ENCODE results near the gene TMEM205. TPM values are rescaled to one million over a fixed set of nuclear protein-coding genes. Genes with fewer than 3 reads are reported as not detected.

Gene TMEM205
- total and polyA plus RNA-seq, 4 donors = 101 to 166 (median 127) TPM

DNA sequence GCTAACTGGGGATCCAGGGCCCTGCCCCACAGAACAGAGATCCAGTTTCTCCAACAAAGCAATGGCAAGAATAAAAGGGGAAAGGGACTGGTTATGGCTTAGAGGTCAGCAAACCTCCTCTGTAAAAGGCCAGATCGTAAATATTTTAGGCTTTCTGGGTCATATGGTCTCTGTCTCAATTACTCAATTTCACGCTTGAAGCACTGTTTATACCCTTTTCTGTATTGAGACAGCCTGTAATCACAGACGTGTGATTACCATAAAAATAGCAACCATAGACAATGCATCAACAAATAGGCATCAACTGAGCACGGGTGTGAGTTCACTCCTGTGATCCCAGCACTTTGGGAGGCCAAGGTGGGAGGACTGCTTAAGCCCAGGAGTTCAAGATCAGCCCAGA lies 15.9 kb downstream of the TMEM205 start:
- Histone ChIP-seq H3K9me3 (ENCODE audit: control insufficient read depth in 4 of 4, insufficient read depth in 3 of 4, low read length in 3 of 4) (no peaks in the 10 kb centered on the region), H3K27me3 (ENCODE audit: control insufficient read depth in 3 of 3, insufficient read depth in 3 of 3, low read length in 2 of 3) (no peaks in the 10 kb centered on the region), H3K4me3 (no peak overlapping the region), H3K36me3 (ENCODE audit: control insufficient read depth in 4 of 4, insufficient read depth in 4 of 4, low read length in 4 of 4) (peaks cover 7 to 32% (median 18%) of the 10 kb centered on the region in 4 donors), H3K27ac (ENCODE audit: low read depth in 1 of 2, low read length in 1 of 2) (no peak overlapping the region), H3K4me1 (ENCODE audit: control insufficient read depth in 5 of 5, insufficient read depth in 5 of 5, low read length in 5 of 5) (no peaks in the 10 kb centered on the region), H3K9ac (ENCODE audit: insufficient read depth in 1 of 2, low read length in 2 of 2) (no peak overlapping the region)
- DNase-seq (no peak), ATAC-seq (ENCODE audit: insufficient read depth, low FRiP score) (no peak)
- WGBS, 2 donors = 73 to 80% methylated on average over 4 of the region's 4 CpGs
- TF ChIP-seq, protein P1, sequence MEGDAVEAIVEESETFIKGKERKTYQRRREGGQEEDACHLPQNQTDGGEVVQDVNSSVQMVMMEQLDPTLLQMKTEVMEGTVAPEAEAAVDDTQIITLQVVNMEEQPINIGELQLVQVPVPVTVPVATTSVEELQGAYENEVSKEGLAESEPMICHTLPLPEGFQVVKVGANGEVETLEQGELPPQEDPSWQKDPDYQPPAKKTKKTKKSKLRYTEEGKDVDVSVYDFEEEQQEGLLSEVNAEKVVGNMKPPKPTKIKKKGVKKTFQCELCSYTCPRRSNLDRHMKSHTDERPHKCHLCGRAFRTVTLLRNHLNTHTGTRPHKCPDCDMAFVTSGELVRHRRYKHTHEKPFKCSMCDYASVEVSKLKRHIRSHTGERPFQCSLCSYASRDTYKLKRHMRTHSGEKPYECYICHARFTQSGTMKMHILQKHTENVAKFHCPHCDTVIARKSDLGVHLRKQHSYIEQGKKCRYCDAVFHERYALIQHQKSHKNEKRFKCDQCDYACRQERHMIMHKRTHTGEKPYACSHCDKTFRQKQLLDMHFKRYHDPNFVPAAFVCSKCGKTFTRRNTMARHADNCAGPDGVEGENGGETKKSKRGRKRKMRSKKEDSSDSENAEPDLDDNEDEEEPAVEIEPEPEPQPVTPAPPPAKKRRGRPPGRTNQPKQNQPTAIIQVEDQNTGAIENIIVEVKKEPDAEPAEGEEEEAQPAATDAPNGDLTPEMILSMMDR (IDR thresholded peaks at IDR 0.05; ENCODE audit: control extremely low read depth, extremely low read depth) = no peak

DNA sequence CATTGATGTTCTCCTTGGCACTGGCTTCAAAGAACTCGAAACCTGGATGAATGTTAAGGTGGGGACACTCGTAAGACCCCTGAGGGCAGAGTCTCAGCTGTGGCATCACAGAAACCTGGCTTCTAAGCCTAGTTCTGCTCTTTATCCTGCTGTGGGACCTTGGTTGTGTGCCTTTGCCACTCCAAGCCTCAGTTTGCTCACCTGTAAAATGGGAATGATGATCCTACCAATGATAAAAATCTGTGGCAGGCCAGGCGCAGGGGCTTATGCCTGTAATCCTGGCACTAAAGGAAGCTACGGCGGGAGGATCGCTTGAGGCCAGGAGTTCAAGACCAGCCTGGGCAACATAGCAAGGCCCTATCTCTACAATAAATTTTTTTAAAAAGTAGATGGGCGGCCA lies 20.5 kb downstream of the TMEM205 start:
- WGBS, 2 donors = 91 to 98% methylated on average over 7 of the region's 7 CpGs
- H3K27me3 ChIP-seq (ENCODE audit: control insufficient read depth in 3 of 3, insufficient read depth in 3 of 3, low read length in 2 of 3) = no peaks in the 10 kb centered on the region
- H3K9me3 ChIP-seq (ENCODE audit: control insufficient read depth in 4 of 4, insufficient read depth in 3 of 4, low read length in 3 of 4) = no peaks in the 10 kb centered on the region
- peaks cover 0 to 13% (median 6%) of the 10 kb centered on the region in 4 donors for H3K36me3 ChIP-seq (ENCODE audit: control insufficient read depth in 4 of 4, insufficient read depth in 4 of 4, low read length in 4 of 4)
- no peak for DNase-seq
- H3K27ac ChIP-seq (ENCODE audit: low read depth in 1 of 2, low read length in 1 of 2) = no peak overlapping the region
- TF ChIP-seq, protein P1 (IDR thresholded peaks at IDR 0.05; ENCODE audit: control extremely low read depth, extremely low read depth) = no peak
- peaks cover 0 to 37% (median 20%) of the 10 kb centered on the region in 5 donors for H3K4me1 ChIP-seq (ENCODE audit: control insufficient read depth in 5 of 5, insufficient read depth in 5 of 5, low read length in 5 of 5)
- H3K9ac ChIP-seq (ENCODE audit: insufficient read depth in 1 of 2, low read length in 2 of 2) = no peak overlapping the region
- no peak overlapping the region for H3K4me3 ChIP-seq
- ATAC-seq (ENCODE audit: insufficient read depth, low FRiP score) = no peak

DNA sequence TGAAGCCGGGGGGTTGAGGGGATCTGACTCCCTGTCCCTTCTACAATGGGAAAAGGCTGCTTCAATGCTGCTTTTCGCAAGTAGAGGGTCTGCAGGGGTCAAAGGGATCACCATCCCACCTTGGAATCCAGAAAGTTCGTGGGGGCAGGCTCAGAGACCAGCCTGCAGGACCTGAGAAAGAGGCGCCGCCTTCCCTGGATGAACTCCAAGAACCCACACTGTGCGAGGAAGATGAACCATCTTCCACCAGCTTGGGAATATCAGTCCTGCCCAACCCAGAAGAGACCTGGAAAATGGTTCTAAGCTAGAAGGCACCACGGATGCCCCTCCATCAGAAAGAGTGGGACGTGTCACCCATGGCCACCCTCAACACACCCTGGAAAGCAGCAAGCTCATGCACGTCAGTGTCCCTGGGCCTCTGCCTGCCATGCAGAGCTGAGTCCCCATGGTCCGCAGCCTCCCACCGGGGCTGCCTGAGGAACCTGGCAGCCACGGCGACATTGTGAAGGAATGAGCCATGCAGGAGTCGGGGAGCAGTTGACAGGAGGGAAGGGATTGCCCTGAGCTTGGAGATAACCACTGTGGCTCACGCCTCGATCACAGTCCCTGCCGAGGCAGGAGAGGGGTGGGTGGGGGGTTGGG lies 21.2 kb downstream of the TMEM205 start:
- Histone ChIP-seq H3K36me3 (ENCODE audit: control insufficient read depth in 4 of 4, insufficient read depth in 4 of 4, low read length in 4 of 4) (peaks cover 0 to 13% (median 5%) of the 10 kb centered on the region in 4 donors), H3K9ac (ENCODE audit: insufficient read depth in 1 of 2, low read length in 2 of 2) (peak overlapping the region in 1 of 2 donors; percentile 87), H3K4me3 (no peak overlapping the region), H3K9me3 (ENCODE audit: control insufficient read depth in 4 of 4, insufficient read depth in 3 of 4, low read length in 3 of 4) (no peaks in the 10 kb centered on the region), H3K27me3 (ENCODE audit: control insufficient read depth in 3 of 3, insufficient read depth in 3 of 3, low read length in 2 of 3) (no peaks in the 10 kb centered on the region), H3K27ac (ENCODE audit: low read depth in 1 of 2, low read length in 1 of 2) (peak overlapping the region; percentile 36 to 85), H3K4me1 (ENCODE audit: control insufficient read depth in 5 of 5, insufficient read depth in 5 of 5, low read length in 5 of 5) (peaks cover 0 to 37% (median 20%) of the 10 kb centered on the region in 5 donors)
- WGBS, 2 donors = 47 to 67% methylated on average over 17 of the region's 17 CpGs
- DNase-seq (no peak), ATAC-seq (ENCODE audit: insufficient read depth, low FRiP score) (no peak)
- TF ChIP-seq, protein P1 (IDR thresholded peaks at IDR 0.05; ENCODE audit: control extremely low read depth, extremely low read depth) = no peak

All from lung (tissue), 12 donors.